ENCODE results near the gene SORL1. TPM values are rescaled to one million over a fixed set of nuclear protein-coding genes. Genes with fewer than 3 reads are reported as not detected.

SORL1 gene
- total and polyA plus RNA-seq, 9 of the 15 experiments (the other 6 are each of a cell fraction or from before 2014, with no cell fraction given), result 0.01 to 0.66 TPM; not detected in 7

GRCh38 chr11:121559606-121560200 lies 107.6 kb downstream of the SORL1 start (continued):
- no peak for TF ChIP-seq ZNF764 (CRISPR knock-in tag; IDR thresholded peaks at IDR 0.05; ENCODE audit: low read depth)

DNA sequence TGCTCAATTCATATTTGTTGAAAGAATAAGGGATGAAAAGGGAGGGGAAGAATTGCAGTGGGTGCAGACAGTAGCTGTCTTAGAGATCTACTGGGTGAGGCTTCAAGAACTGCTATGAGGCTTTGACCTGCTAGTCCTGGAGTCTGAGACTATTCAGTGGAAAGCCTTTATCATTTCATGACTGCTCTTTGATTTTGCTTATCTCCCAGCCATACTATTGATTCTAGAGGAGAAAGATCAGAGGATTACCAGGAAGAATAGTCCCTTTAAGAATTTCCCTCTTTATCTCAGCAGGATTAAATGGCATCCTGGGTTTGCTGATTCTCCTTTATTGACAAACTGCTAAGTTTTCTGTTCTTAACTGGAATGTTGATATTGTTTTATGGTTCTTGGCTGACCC lies 108.1 kb downstream of the SORL1 start:
- no peaks in the 10 kb centered on the region for H3K36me3 ChIP-seq (ENCODE audit: control insufficient read depth, insufficient read depth, low read length)
- TF ChIP-seq HNRNPLL (IDR thresholded peaks at IDR 0.05; ENCODE audit: low read depth, low read length, poor library complexity, severe bottlenecking) (no peak), MAZ (CRISPR knock-in tag; conservative IDR thresholded peaks at IDR 0.05 in 1 of 2, IDR thresholded peaks at IDR 0.05 in 1 of 2) (no peak), KDM2B (CRISPR knock-in tag; IDR thresholded peaks at IDR 0.05) (no peak), PCBP2 (IDR thresholded peaks at IDR 0.05; ENCODE audit: low read depth, low read length, poor library complexity, severe bottlenecking) (no peak), NCOA1 (IDR thresholded peaks at IDR 0.05; ENCODE audit: low read depth) (no peak), E2F6 (IDR thresholded peaks at IDR 0.05; ENCODE audit: borderline replicate concordance in 1 of 2, extremely low read depth in 1 of 2, insufficient read depth in 1 of 2, insufficient read length in 1 of 2, low read depth in 1 of 2, low read length in 1 of 2, poor library complexity in 1 of 2, severe bottlenecking in 1 of 2) (no peak), CBX2 (IDR thresholded peaks at IDR 0.05; ENCODE audit: insufficient read depth, low read length, poor library complexity, severe bottlenecking) (no peak), BHLHE40 (IDR thresholded peaks at IDR 0.05; ENCODE audit: low read length) (no peak), NCOA2 (IDR thresholded peaks at IDR 0.05; ENCODE audit: partially characterized antibody in 2 of 2) (no peak), HMG20A (CRISPR knock-in tag; conservative IDR thresholded peaks at IDR 0.05) (no peak), THAP7 (CRISPR knock-in tag; IDR thresholded peaks at IDR 0.05) (no peak), HDGF (IDR thresholded peaks at IDR 0.05) (no peak), JUND (IDR thresholded peaks at IDR 0.05; ENCODE audit: borderline replicate concordance, low read depth, low read length) (no peak), JUND (tag; IDR thresholded peaks at IDR 0.05; ENCODE audit: borderline replicate concordance, low read depth, low read length) (no peak), HCFC1 (IDR thresholded peaks at IDR 0.05; ENCODE audit: low read depth, low read length) (no peak), ZFP36 (IDR thresholded peaks at IDR 0.05; ENCODE audit: low read depth, low read length, partially characterized antibody) (no peak), RAD51 (IDR thresholded peaks at IDR 0.05; ENCODE audit: borderline replicate concordance, low read depth) (no peak), HSF4 (CRISPR knock-in tag; IDR thresholded peaks at IDR 0.05; ENCODE audit: borderline replicate concordance) (no peak), CCAR2 (IDR thresholded peaks at IDR 0.05; ENCODE audit: low read depth, low read length) (no peak), RFX1 (IDR thresholded peaks at IDR 0.05) (no peak)

More for the DNA sequence above, 108.1 kb downstream of the SORL1 start:
- DNase-seq (ENCODE audit: extremely low read depth in 1 of 4, low spot score in 3 of 4) (no peak), ATAC-seq (no peak), FAIRE-seq (no peak)
- Histone ChIP-seq H3K9ac (ENCODE audit: insufficient read depth in 1 of 2, low read depth in 2 of 2, low read length in 2 of 2) (no peak overlapping the region), H2AFZ (ENCODE audit: low read depth, low read length) (no peak overlapping the region), H3K27ac (ENCODE audit: extremely low read depth, low read depth, low read length) (no peak overlapping the region), H3K79me2 (ENCODE audit: control insufficient read depth, insufficient read depth, low read length) (no peaks in the 10 kb centered on the region), H3K4me2 (ENCODE audit: insufficient read depth, low read length) (no peak overlapping the region), H3K4me3 (no peak overlapping the region), H3K9me1 (ENCODE audit: control insufficient read depth, insufficient read depth, low read length) (no peaks in the 10 kb centered on the region), H4K20me1 (replicated peaks; ENCODE audit: control insufficient read depth, insufficient read depth, low read length) (0 out of 2 replicates have a peak, but pooled peaks cover 3% of the 10 kb centered on the region), H3K9me3 (replicated peaks; ENCODE audit: control insufficient read depth, insufficient read depth, low read depth, low read length) (no peaks in the 10 kb centered on the region), H3K4me1 (replicated peaks in 1 of 2; ENCODE audit: control insufficient read depth in 2 of 2, insufficient read depth in 2 of 2, low read length in 2 of 2) (no peaks in the 10 kb centered on the region), H3K27me3 (ENCODE audit: control insufficient read depth in 2 of 2, insufficient read depth in 2 of 2, low read length in 2 of 2) (peaks cover 0 to 11% of the 10 kb centered on the region in 2 experiments; a peak in 1 of 5 replicates)
- POLR2A ChIA-PET, result no interaction called here
- CTCF ChIA-PET (ENCODE audit: low intra/inter-chr PET ratio), result no interaction called here
- in situ Hi-C loops (cut with MboI), result no loop called here
- BruUV-seq (replicated peaks), result no TSS peak
- intact Hi-C loops (cut with micrococcal nuclease), result no loop called here
